Fibroblast of lung (primary cell): ENCODE measurements around the gene RAB9A. TPM values are rescaled to one million over a fixed set of nuclear protein-coding genes. Genes with fewer than 3 reads are reported as not detected.
"Not testable (repeated sequence)": the region's sequence is repeated elsewhere in the genome, so short reads cannot be mapped to it uniquely, and the experiment has no call there.

Experiments used
- DNase-seq, 2 donors: peaks; one replicate each; pipeline versions ENCODE4 v3.0.0 to v3.0.0-alpha.2; 2010; ENCODE audit warnings: low read depth in 2 of 2
- H2AFZ ChIP-seq: 2 replicates; pipeline ENCODE4 v1.5.1; 2012; ENCODE audit warnings: low read length, control low read depth, inconsistent platforms
- H3K27ac ChIP-seq: 2 replicates; pipeline ENCODE4 v1.5.1; 2011; ENCODE audit warnings: low read length, control low read depth; ENCODE audit not compliant: insufficient read depth
- H3K27me3 ChIP-seq: 2 replicates; pipeline ENCODE4 v1.5.1; 2011; ENCODE audit warnings: mild to moderate bottlenecking, low read length; ENCODE audit not compliant: control insufficient read depth, insufficient read depth
- H3K36me3 ChIP-seq: 2 replicates; pipeline ENCODE4 v1.5.1; 2011; ENCODE audit warnings: low read length; ENCODE audit not compliant: control insufficient read depth, insufficient read depth
- H3K4me1 ChIP-seq: 2 replicates; pipeline ENCODE4 v1.5.1; 2011; ENCODE audit warnings: low read length; ENCODE audit not compliant: control insufficient read depth, insufficient read depth; ENCODE audit errors: extremely low read depth
- H3K4me2 ChIP-seq: 2 replicates; pipeline ENCODE4 v1.5.1; 2011; ENCODE audit warnings: low read length, control low read depth; ENCODE audit not compliant: insufficient read depth; ENCODE audit errors: extremely low read depth
- H3K4me3 ChIP-seq, 4 experiments: fragments of 200-600 bp in 1 of 4; sonication (generic) in 1 of 4; replicated peaks in 1 of 4; 2 replicates each; pipeline ENCODE4 v1.5.1; 2011 to 2016; ENCODE audit warnings: low read length in 4 of 4, low read depth in 3 of 4, mild to moderate bottlenecking in 3 of 4, control low read depth in 2 of 4, inconsistent platforms in 1 of 4, mixed read lengths in 1 of 4; ENCODE audit not compliant: insufficient read depth in 1 of 4; ENCODE audit errors: control extremely low read depth in 1 of 4
- H3K79me2 ChIP-seq: 2 replicates; pipeline ENCODE4 v1.5.1; 2012; ENCODE audit warnings: mild to moderate bottlenecking, low read length, inconsistent platforms; ENCODE audit not compliant: control insufficient read depth, insufficient read depth
- H3K9ac ChIP-seq: 2 replicates; pipeline ENCODE4 v1.5.1; 2011; ENCODE audit warnings: mild to moderate bottlenecking, low read length, control low read depth; ENCODE audit not compliant: insufficient read depth
- H3K9me3 ChIP-seq: 2 replicates; pipeline ENCODE4 v1.5.1; 2012; ENCODE audit warnings: low read depth, low read length; ENCODE audit not compliant: control insufficient read depth, insufficient read depth
- H4K20me1 ChIP-seq: 2 replicates; pipeline ENCODE4 v1.5.1; 2011; ENCODE audit warnings: low read length; ENCODE audit not compliant: control insufficient read depth, insufficient read depth; ENCODE audit errors: extremely low read depth
- CTCF ChIP-seq, 2 donors: IDR thresholded peaks in 1 of 2; conservative IDR thresholded peaks in 1 of 2; 1 replicate in 1 of 2; 2 replicates in 1 of 2; pipeline ENCODE4 v1.5.1; 2011 to 2012; ENCODE audit warnings: low read length in 2 of 2, control low read depth in 1 of 2, inconsistent platforms in 1 of 2, low read depth in 1 of 2, mild to moderate bottlenecking in 1 of 2
- EZH2 ChIP-seq: IDR thresholded peaks from 2 replicates; pipeline ENCODE4 v1.5.1; 2012; ENCODE audit warnings: low read length, control low read depth, mild to moderate bottlenecking; ENCODE audit errors: missing control alignments
- polyA plus RNA-seq, 2 donors: library from polyadenylated mRNA; depleted of rRNA in 1 of 2; stranded (reverse) in 1 of 2; unstranded in 1 of 2; fragments of >200 nt; gene quantifications; 2 replicates each; pipeline ENCODE4 v1.2.1, GENCODE V29; 2011 to 2012; ENCODE audit warnings: missing spikeins in 1 of 2
- total RNA-seq: library from RNA; depleted of rRNA; stranded (reverse); fragments of >200 nt; gene quantifications from 2 replicates; pipeline ENCODE4 v1.2.1, GENCODE V29; 2014

RAB9A gene
- total and polyA plus RNA-seq, 2 donors (not counting 1 experiment from before 2014, with no cell fraction given): 40.3 to 44.2 TPM

- Histone ChIP-seq H2AFZ (no peak overlapping the region), H3K9me3 (no peaks in the 10 kb centered on the region), H3K4me3 (no peak overlapping the region), H3K36me3 (no peaks in the 10 kb centered on the region), H3K27me3 (no peaks in the 10 kb centered on the region), H3K79me2 (no peaks in the 10 kb centered on the region), H3K27ac (no peak overlapping the region), H4K20me1 (no peaks in the 10 kb centered on the region), H3K4me1 (no peaks in the 10 kb centered on the region), H3K4me2 (no peak overlapping the region), H3K9ac (no peak overlapping the region)
- DNase-seq: no peak
- TF ChIP-seq EZH2: no peak
- TF ChIP-seq CTCF (conservative IDR thresholded peaks at IDR 0.05 in 1 of 2, IDR thresholded peaks at IDR 0.05 in 1 of 2; ENCODE audit: low read depth in 1 of 2, low read length in 2 of 2): no peak
Observed at GRCh38 chrX:13670197-13670596, 18.7 kb upstream of the RAB9A start.

- Histone ChIP-seq H3K79me2 (no peaks in the 10 kb centered on the region), H3K4me1 (no peaks in the 10 kb centered on the region), H3K9ac (no peak overlapping the region), H3K27ac (no peak overlapping the region), H3K4me2 (no peak overlapping the region), H3K36me3 (no peaks in the 10 kb centered on the region), H4K20me1 (no peaks in the 10 kb centered on the region), H3K9me3 (no peaks in the 10 kb centered on the region), H2AFZ (no peak overlapping the region), H3K4me3 (no peak overlapping the region), H3K27me3 (no peaks in the 10 kb centered on the region)
- DNase-seq: no peak
- TF ChIP-seq EZH2: no peak
- TF ChIP-seq CTCF (conservative IDR thresholded peaks at IDR 0.05 in 1 of 2, IDR thresholded peaks at IDR 0.05 in 1 of 2; ENCODE audit: low read depth in 1 of 2, low read length in 2 of 2): no peak
Observed at GRCh38 chrX:13673016-13673415, 15.9 kb upstream of the RAB9A start.

GRCh38 chrX:13676885-13677284 lies 12.0 kb upstream of the RAB9A start:
- Histone ChIP-seq H3K4me2 (no peak overlapping the region), H2AFZ (no peak overlapping the region), H3K27ac (no peak overlapping the region), H3K79me2 (no peaks in the 10 kb centered on the region), H3K9me3 (no peaks in the 10 kb centered on the region), H3K27me3 (no peaks in the 10 kb centered on the region), H4K20me1 (no peaks in the 10 kb centered on the region), H3K4me3 (no peak overlapping the region), H3K4me1 (no peaks in the 10 kb centered on the region), H3K36me3 (no peaks in the 10 kb centered on the region), H3K9ac (no peak overlapping the region)
- DNase-seq: no peak
- TF ChIP-seq CTCF (conservative IDR thresholded peaks at IDR 0.05 in 1 of 2, IDR thresholded peaks at IDR 0.05 in 1 of 2; ENCODE audit: low read depth in 1 of 2, low read length in 2 of 2): no peak
- no peak for TF ChIP-seq EZH2

- H3K36me3 ChIP-seq, H3K79me2 ChIP-seq, H3K9ac ChIP-seq, DNase-seq, H3K4me3 ChIP-seq, H3K4me1 ChIP-seq, H3K27ac ChIP-seq, H4K20me1 ChIP-seq, H3K27me3 ChIP-seq, H3K9me3 ChIP-seq, H2AFZ ChIP-seq, H3K4me2 ChIP-seq: not testable (repeated sequence)
Observed at GRCh38 chrX:13679700-13680099, 9.2 kb upstream of the RAB9A start.
